Gastroesophageal sphincter (tissue), 3 donors: Measurements from ENCODE around the gene OLA1.

Experiments used
- POLR2A ChIP-seq, 2 donors: fragments of 450-650 bp; IDR thresholded peaks; one replicate each; pipeline ENCODE4 v1.6.1; 2017; ENCODE audit warnings: antibody characterized with exemption in 2 of 2, mild to moderate bottlenecking in 2 of 2, moderate library complexity in 1 of 2
- POLR2AphosphoS5 ChIP-seq: sonication (generic); formaldehyde crosslinking; IDR thresholded peaks from one replicate; pipeline ENCODE4 v1.6.1; 2017; ENCODE audit warnings: antibody characterized with exemption
- TF ChIP-seq, protein P1 (sequence below), 4 experiments: fragments of 200-600 bp in 2 of 4; fragments of 450-650 bp in 2 of 4; sonication (generic) in 1 of 4; IDR thresholded peaks; one replicate each; pipeline ENCODE4 v1.5.1; 2017 to 2019; ENCODE audit warnings: antibody characterized with exemption in 4 of 4, mild to moderate bottlenecking in 2 of 4, moderate library complexity in 2 of 4

DNA sequence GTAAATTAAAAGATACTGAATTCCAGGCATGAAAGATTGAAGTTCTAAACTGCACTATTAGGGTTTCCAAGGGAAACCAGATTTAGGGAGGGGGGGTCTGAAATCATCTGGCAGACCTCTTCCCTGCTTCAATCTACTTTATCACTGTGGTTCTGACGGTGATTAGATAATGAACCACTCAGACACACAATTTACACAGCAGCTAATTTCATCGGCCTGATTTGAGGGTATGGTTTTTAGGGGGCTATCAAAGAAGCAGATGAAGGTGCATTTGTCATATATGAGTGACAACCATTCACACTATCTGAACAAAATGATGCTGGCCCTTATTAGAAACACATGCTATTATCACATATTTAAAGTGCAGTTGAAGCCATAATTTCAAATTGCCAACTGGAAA, 106.0 kb downstream of the OLA1 start:
- TF ChIP-seq, protein P1, sequence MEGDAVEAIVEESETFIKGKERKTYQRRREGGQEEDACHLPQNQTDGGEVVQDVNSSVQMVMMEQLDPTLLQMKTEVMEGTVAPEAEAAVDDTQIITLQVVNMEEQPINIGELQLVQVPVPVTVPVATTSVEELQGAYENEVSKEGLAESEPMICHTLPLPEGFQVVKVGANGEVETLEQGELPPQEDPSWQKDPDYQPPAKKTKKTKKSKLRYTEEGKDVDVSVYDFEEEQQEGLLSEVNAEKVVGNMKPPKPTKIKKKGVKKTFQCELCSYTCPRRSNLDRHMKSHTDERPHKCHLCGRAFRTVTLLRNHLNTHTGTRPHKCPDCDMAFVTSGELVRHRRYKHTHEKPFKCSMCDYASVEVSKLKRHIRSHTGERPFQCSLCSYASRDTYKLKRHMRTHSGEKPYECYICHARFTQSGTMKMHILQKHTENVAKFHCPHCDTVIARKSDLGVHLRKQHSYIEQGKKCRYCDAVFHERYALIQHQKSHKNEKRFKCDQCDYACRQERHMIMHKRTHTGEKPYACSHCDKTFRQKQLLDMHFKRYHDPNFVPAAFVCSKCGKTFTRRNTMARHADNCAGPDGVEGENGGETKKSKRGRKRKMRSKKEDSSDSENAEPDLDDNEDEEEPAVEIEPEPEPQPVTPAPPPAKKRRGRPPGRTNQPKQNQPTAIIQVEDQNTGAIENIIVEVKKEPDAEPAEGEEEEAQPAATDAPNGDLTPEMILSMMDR (IDR thresholded peaks at IDR 0.05), result no peak
- no peak for TF ChIP-seq POLR2AphosphoS5
- no peak for TF ChIP-seq POLR2A (IDR thresholded peaks at IDR 0.05)
